PC-3 (cell line): Measurements from ENCODE around the gene MSMB. TPM values are rescaled to one million over a fixed set of nuclear protein-coding genes. Genes with fewer than 3 reads are reported as not detected.

Experiments
- ATAC-seq: fragments of 200-7000 bp; cut with Tn5 transposase; 2 replicates; pipeline ENCODE4 v1.9.1; 2020; ENCODE audit warnings: mild to moderate bottlenecking, moderate library complexity
- BruUV-seq: library from RNA; stranded (reverse); fragments of 400-500 nt; replicated peaks from 2 replicates; lab custom pipeline; 2021; lab: Mats Ljungman, UMichigan
- CTCF ChIA-PET: fragments of 300-600 bp; sonication (Branson Sonifier 250); formaldehyde crosslinking; loops from one replicate; lab custom pipeline; 2022; ENCODE audit warnings: antibody characterized with exemption; lab: Charles Lee
- POLR2A ChIA-PET: fragments of 300-600 bp; sonication (Branson Sonifier 250); formaldehyde crosslinking; loops from one replicate; lab custom pipeline; 2022; ENCODE audit warnings: antibody characterized with exemption; ENCODE audit not compliant: unreplicated experiment; lab: Charles Lee
- DNase-seq: peaks from one replicate; pipeline ENCODE4 v3.0.0-alpha.2; 2015
- H2AFZ ChIP-seq: fragments of 300-600 bp; sonication (generic); 2 replicates; pipeline ENCODE4 v1.6.0; 2016; ENCODE audit warnings: antibody characterized with exemption, low read length
- H3F3A ChIP-seq: fragments of 300-600 bp; sonication (generic); one replicate; pipeline ENCODE4 v1.6.0; 2017; ENCODE audit warnings: antibody characterized with exemption, low read length, control low read depth, mild to moderate bottlenecking; ENCODE audit not compliant: unreplicated experiment
- H3K27ac ChIP-seq: fragments of 300-600 bp; sonication (generic); 2 replicates; pipeline ENCODE4 v1.5.1; 2016; ENCODE audit warnings: mild to moderate bottlenecking, low read length
- H3K27me3 ChIP-seq: fragments of 300-600 bp; sonication (generic); 2 replicates; pipeline ENCODE4 v1.6.1; 2016; ENCODE audit warnings: low read length, mixed read lengths
- H3K36me3 ChIP-seq: fragments of 300-600 bp; sonication (generic); 2 replicates; pipeline ENCODE4 v1.6.1; 2016; ENCODE audit warnings: low read depth, mixed run types, low read length, mixed read lengths
- H3K4me1 ChIP-seq: fragments of 300-600 bp; sonication (generic); 2 replicates; pipeline ENCODE4 v1.5.1; 2016; ENCODE audit warnings: low read length; ENCODE audit not compliant: insufficient read depth
- H3K4me2 ChIP-seq: fragments of 300-600 bp; sonication (generic); 2 replicates; pipeline ENCODE4 v1.6.0; 2016; ENCODE audit warnings: low read length
- H3K4me3 ChIP-seq: fragments of 300-600 bp; sonication (generic); 2 replicates; pipeline ENCODE4 v1.5.1; 2016; ENCODE audit warnings: mild to moderate bottlenecking, low read length, mixed read lengths
- H3K79me2 ChIP-seq: fragments of 300-600 bp; sonication (generic); 2 replicates; pipeline ENCODE4 v1.6.1; 2017; ENCODE audit warnings: low read length, mixed read lengths
- H3K9ac ChIP-seq: fragments of 300-600 bp; sonication (generic); 2 replicates; pipeline ENCODE4 v1.6.0; 2016; ENCODE audit warnings: mild to moderate bottlenecking, low read length
- H3K9me2 ChIP-seq: fragments of 300-600 bp; sonication (generic); replicated peaks from 2 replicates; pipeline ENCODE4 v1.6.1; 2016; ENCODE audit warnings: mixed run types, low read length, mixed read lengths
- H3K9me3 ChIP-seq: fragments of 300-600 bp; sonication (generic); 2 replicates; pipeline ENCODE4 v1.6.1; 2016; ENCODE audit warnings: low read length, mixed read lengths
- H4K20me1 ChIP-seq: fragments of 300-600 bp; sonication (generic); 2 replicates; pipeline ENCODE4 v1.6.1; 2016; ENCODE audit warnings: low read length, mixed read lengths
- EZH2 ChIP-seq: fragments of 300-600 bp; sonication (generic); IDR thresholded peaks from one replicate; pipeline ENCODE4 v1.6.1; 2017; ENCODE audit warnings: antibody characterized with exemption, mild to moderate bottlenecking, low read length; ENCODE audit not compliant: unreplicated experiment
- EZH2phosphoT487 ChIP-seq: fragments of 300-600 bp; sonication (generic); IDR thresholded peaks from 2 replicates; pipeline ENCODE4 v1.6.1; 2018; ENCODE audit warnings: mild to moderate bottlenecking, antibody characterized with exemption, low read length, borderline replicate concordance
- intact Hi-C: fragments of 100-400 bp; cut with micrococcal nuclease; formaldehyde crosslinking; loops from 2 replicates; pipeline ENCODE4 v1.9.0; 2023
- total RNA-seq: library from RNA; depleted of rRNA; stranded (reverse); fragments of >200 nt; gene quantifications from 2 replicates; pipeline ENCODE4 v1.2.3, GENCODE V29; 2014
- TF ChIP-seq, protein P1 (sequence below): fragments of 300-600 bp; sonication (generic); conservative IDR thresholded peaks from 2 replicates; pipeline ENCODE4 v1.5.1; 2017; ENCODE audit warnings: antibody characterized with exemption, low read depth, mild to moderate bottlenecking, low read length

MSMB gene
- total RNA-seq, 1 experiment from 2014 or later: not detected

DNA sequence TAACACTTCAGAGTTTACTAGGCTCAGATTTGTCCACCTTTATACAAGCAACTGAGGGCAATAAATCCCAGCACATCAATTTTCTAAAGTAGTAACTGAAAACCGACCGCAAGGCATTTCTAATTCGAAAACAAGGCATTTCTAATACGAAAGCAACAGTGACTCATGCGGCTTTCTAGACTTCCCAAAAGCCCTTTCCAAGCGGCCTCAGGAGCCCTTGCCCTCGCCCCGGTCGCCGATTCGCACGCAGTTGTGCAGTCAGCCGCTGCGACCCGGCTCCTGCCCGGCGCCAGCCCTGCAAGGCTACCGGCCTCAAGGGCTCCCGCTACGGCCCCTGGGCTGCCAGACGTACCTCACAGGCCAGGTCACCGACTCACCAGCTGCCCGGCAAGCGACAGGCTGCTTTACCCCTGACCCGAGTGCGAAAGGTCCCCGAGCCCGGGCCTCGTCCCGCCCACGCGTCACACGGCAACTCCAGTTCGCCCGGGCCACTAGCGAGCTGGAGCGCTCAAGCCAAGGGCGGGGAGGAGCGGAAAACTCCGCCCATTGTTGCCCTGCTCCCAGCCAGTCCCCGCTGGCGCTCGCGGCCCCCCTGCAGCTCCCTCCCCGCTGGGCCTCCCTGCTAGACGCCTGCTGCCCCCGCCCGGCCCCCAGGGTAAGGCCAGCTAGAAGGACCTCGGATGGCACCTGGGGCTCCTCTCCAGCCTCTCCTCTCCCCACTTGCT is 22.9 kb downstream of the MSMB start:
- peak overlapping the region; percentile 68 for H3K27ac ChIP-seq
- no TSS peak for BruUV-seq
- peaks cover 60% of the 10 kb centered on the region for H4K20me1 ChIP-seq
- no peaks in the 10 kb centered on the region for H3K36me3 ChIP-seq
- H3K27me3 ChIP-seq: no peaks in the 10 kb centered on the region
- peak overlapping the region; percentile 66 for H3K9ac ChIP-seq
- TF ChIP-seq EZH2 (no peak), EZH2phosphoT487 (no peak)
- TF ChIP-seq, protein P1, sequence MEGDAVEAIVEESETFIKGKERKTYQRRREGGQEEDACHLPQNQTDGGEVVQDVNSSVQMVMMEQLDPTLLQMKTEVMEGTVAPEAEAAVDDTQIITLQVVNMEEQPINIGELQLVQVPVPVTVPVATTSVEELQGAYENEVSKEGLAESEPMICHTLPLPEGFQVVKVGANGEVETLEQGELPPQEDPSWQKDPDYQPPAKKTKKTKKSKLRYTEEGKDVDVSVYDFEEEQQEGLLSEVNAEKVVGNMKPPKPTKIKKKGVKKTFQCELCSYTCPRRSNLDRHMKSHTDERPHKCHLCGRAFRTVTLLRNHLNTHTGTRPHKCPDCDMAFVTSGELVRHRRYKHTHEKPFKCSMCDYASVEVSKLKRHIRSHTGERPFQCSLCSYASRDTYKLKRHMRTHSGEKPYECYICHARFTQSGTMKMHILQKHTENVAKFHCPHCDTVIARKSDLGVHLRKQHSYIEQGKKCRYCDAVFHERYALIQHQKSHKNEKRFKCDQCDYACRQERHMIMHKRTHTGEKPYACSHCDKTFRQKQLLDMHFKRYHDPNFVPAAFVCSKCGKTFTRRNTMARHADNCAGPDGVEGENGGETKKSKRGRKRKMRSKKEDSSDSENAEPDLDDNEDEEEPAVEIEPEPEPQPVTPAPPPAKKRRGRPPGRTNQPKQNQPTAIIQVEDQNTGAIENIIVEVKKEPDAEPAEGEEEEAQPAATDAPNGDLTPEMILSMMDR: peak; percentile 28; the same call in 1 of the 2 replicates
- POLR2A ChIA-PET: no interaction called here
- peaks cover 6% of the 10 kb centered on the region for H3K4me1 ChIP-seq
- H3K9me3 ChIP-seq: no peaks in the 10 kb centered on the region
- ATAC-seq: peak; percentile 99
- no peaks in the 10 kb centered on the region for H3F3A ChIP-seq
- peak overlapping the region; percentile 76 for H3K4me2 ChIP-seq
- peaks cover 98% of the 10 kb centered on the region for H3K79me2 ChIP-seq
- peak overlapping the region; percentile 55 for H2AFZ ChIP-seq
- CTCF ChIA-PET: interaction anchor here (0.5 kb wide), 1 partner anchor 631 kb away, joined by 3 read pairs; no protein-coding TSS in a partner anchor
- peak; percentile 82 for DNase-seq
- H3K4me3 ChIP-seq: peak overlapping the region; percentile 71
- intact Hi-C loops: no loop called here
- no peaks in the 10 kb centered on the region for H3K9me2 ChIP-seq

DNA sequence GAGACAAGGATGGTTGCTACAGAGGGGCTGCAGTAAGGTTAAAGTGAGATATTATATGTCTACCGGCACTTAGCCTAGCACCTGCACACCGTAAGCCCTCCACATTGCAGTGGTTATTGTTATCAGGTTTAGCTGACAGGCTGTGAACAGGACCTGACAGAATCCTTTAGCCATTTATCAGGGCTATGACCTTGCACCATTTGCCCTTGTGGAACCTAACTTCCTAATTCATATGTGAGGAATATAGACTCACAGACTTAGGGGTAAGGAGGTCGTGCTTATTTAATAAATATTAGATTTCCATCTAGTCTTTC is 25.8 kb downstream of the MSMB start:
- H3F3A ChIP-seq: no peaks in the 10 kb centered on the region
- no peak for TF ChIP-seq EZH2phosphoT487
- TF ChIP-seq EZH2: no peak
- TF ChIP-seq, protein P1: no peak
- peaks cover 8% of the 10 kb centered on the region; the same call in 1 of the 2 replicates for H3K36me3 ChIP-seq
- H3K4me2 ChIP-seq: no peak overlapping the region
- peaks cover 96% of the 10 kb centered on the region for H3K79me2 ChIP-seq
- ATAC-seq: no peak
- ChIA-PET POLR2A (no interaction called here), CTCF (no interaction called here)
- peaks cover 3% of the 10 kb centered on the region; the same call in 1 of the 2 replicates for H3K4me1 ChIP-seq
- no peak overlapping the region for H3K4me3 ChIP-seq
- H2AFZ ChIP-seq: no peak overlapping the region
- H3K27ac ChIP-seq: no peak overlapping the region
- BruUV-seq: no TSS peak
- no peaks in the 10 kb centered on the region for H3K9me3 ChIP-seq
- H4K20me1 ChIP-seq: peaks cover 43% of the 10 kb centered on the region; the same call in 1 of the 2 replicates
- DNase-seq: no peak
- H3K9me2 ChIP-seq: no peaks in the 10 kb centered on the region
- H3K9ac ChIP-seq: no peak overlapping the region
- H3K27me3 ChIP-seq: no peaks in the 10 kb centered on the region
- intact Hi-C loops: no loop called here
